Ecto neural progenitor cell (in vitro differentiated cells): ENCODE measurements around the gene PTH1R.

Experiments
- DNase-seq: peaks from one replicate; pipeline ENCODE4 v3.0.0-alpha.2; 2018; ENCODE audit warnings: low spot score

The PTH1R gene

GRCh38 chr3:46849686-46850467 lies 27.6 kb upstream of the PTH1R start:
- peak; percentile 46 for DNase-seq

GRCh38 chr3:46850468-46850779 lies 27.1 kb upstream of the PTH1R start:
- DNase-seq, result no peak

GRCh38 chr3:46851364-46852333 lies 25.9 kb upstream of the PTH1R start:
- peak; percentile 28 for DNase-seq

- peak; percentile 29 for DNase-seq
These were observed 25.2 kb upstream of the PTH1R start for GRCh38 chr3:46852334-46852720.

- no peak for DNase-seq
These were observed 24.6 kb upstream of the PTH1R start for GRCh38 chr3:46852839-46853355.

- DNase-seq, result no peak
These were observed 23.8 kb upstream of the PTH1R start for GRCh38 chr3:46853441-46854415.

GRCh38 chr3:46854555-46854991 lies 22.9 kb upstream of the PTH1R start:
- DNase-seq, result no peak

GRCh38 chr3:46856576-46857471 lies 20.7 kb upstream of the PTH1R start:
- no peak for DNase-seq

GRCh38 chr3:46857485-46858341 lies 19.8 kb upstream of the PTH1R start:
- no peak for DNase-seq

GRCh38 chr3:46858456-46858855 lies 19.1 kb upstream of the PTH1R start:
- no peak for DNase-seq

- no peak for DNase-seq
These were observed 18.4 kb upstream of the PTH1R start for GRCh38 chr3:46859001-46859710.

GRCh38 chr3:46860017-46860809 lies 17.3 kb upstream of the PTH1R start:
- DNase-seq, result no peak

- DNase-seq, result no peak
These were observed 16.5 kb upstream of the PTH1R start for GRCh38 chr3:46860810-46861604.

GRCh38 chr3:46861605-46862368 lies 15.7 kb upstream of the PTH1R start:
- DNase-seq, result no peak

GRCh38 chr3:46862369-46863025 lies 15.0 kb upstream of the PTH1R start:
- DNase-seq, result no peak

- DNase-seq, result no peak
These were observed 14.2 kb upstream of the PTH1R start, which contains the start of gene MYL3 for GRCh38 chr3:46863261-46863782. MYL3 (minus strand) TSS chr3:46863444; CDS start chr3:46863390, 54 bp downstream.
